SJSA1 (cell line): ENCODE results near the gene PAM16. TPM values are rescaled to one million over a fixed set of nuclear protein-coding genes. Genes with fewer than 3 reads are reported as not detected.

Experiments
- DNase-seq, 2 experiments: peaks; one replicate each; pipeline ENCODE4 v3.0.0-alpha.2; 2015 to 2020; ENCODE audit warnings: low spot score in 2 of 2, low read depth in 1 of 2
- H3K27ac ChIP-seq: fragments of 250-450 bp; sonication (Bioruptor Pico); 2 replicates; pipeline ENCODE4 v1.5.1; 2020; ENCODE audit warnings: mild to moderate bottlenecking, moderate library complexity
- H3K27me3 ChIP-seq: fragments of 250-450 bp; sonication (Bioruptor Pico); replicated peaks from 2 replicates; pipeline ENCODE4 v1.5.1; 2020; ENCODE audit warnings: mild to moderate bottlenecking, moderate library complexity
- H3K36me3 ChIP-seq: fragments of 250-450 bp; sonication (Bioruptor Pico); 2 replicates; pipeline ENCODE4 v1.5.1; 2020; ENCODE audit warnings: mild to moderate bottlenecking
- H3K4me1 ChIP-seq: fragments of 250-450 bp; sonication (Bioruptor Pico); replicated peaks from 2 replicates; pipeline ENCODE4 v1.6.1; 2021; ENCODE audit warnings: mild to moderate bottlenecking
- H3K4me3 ChIP-seq: fragments of 250-450 bp; sonication (Bioruptor Pico); 2 replicates; pipeline ENCODE4 v1.5.1; 2020; ENCODE audit warnings: mild to moderate bottlenecking
- H3K9me3 ChIP-seq: fragments of 250-450 bp; sonication (Bioruptor Pico); replicated peaks from 2 replicates; pipeline ENCODE4 v1.5.1; 2020; ENCODE audit warnings: mild to moderate bottlenecking
- total RNA-seq: library from RNA; depleted of rRNA; stranded (reverse); fragments of >200 nt; shearing (Covaris generic); gene quantifications from 2 replicates; pipeline ENCODE4 v1.2.3, GENCODE V29; 2014

Gene PAM16
- total RNA-seq, 1 experiment from 2014 or later, result 86.4 TPM

- Histone ChIP-seq H3K27me3 (no peaks in the 10 kb centered on the region), H3K4me3 (no peak overlapping the region), H3K9me3 (no peaks in the 10 kb centered on the region), H3K27ac (peak overlapping the region; percentile 60), H3K36me3 (peaks cover 13% of the 10 kb centered on the region), H3K4me1 (peaks cover 63% of the 10 kb centered on the region)
- DNase-seq, result peak; percentile 89 to 94
Observed at GRCh38 chr16:4370570-4371356, 19.6 kb upstream of the PAM16 start.

- H3K4me1 ChIP-seq, result peaks cover 57% of the 10 kb centered on the region
- no peak overlapping the region for H3K4me3 ChIP-seq
- no peaks in the 10 kb centered on the region for H3K9me3 ChIP-seq
- H3K36me3 ChIP-seq, result peaks cover 7% of the 10 kb centered on the region
- no peaks in the 10 kb centered on the region for H3K27me3 ChIP-seq
- DNase-seq, result no peak
- peak overlapping the region; percentile 60 for H3K27ac ChIP-seq
Observed at GRCh38 chr16:4370151-4370550, 19.0 kb upstream of the PAM16 start.

GRCh38 chr16:4369007-4369733 is 18.0 kb upstream of the PAM16 start:
- no peak for DNase-seq
- H3K27ac ChIP-seq, result no peak overlapping the region

GRCh38 chr16:4367393-4367856 is 16.3 kb upstream of the PAM16 start:
- Histone ChIP-seq H3K4me1 (peaks cover 30% of the 10 kb centered on the region), H3K4me3 (no peak overlapping the region), H3K27me3 (no peaks in the 10 kb centered on the region), H3K9me3 (no peaks in the 10 kb centered on the region), H3K36me3 (no peaks in the 10 kb centered on the region; the same call in 1 of the 2 replicates), H3K27ac (no peak overlapping the region)
- DNase-seq, result no peak

More at GRCh38 chr16:4369007-4369733, 18.0 kb upstream of the PAM16 start:
- no peaks in the 10 kb centered on the region for H3K27me3 ChIP-seq
- no peak overlapping the region for H3K4me3 ChIP-seq
- peaks cover 47% of the 10 kb centered on the region for H3K4me1 ChIP-seq
- no peaks in the 10 kb centered on the region; the same call in 1 of the 2 replicates for H3K36me3 ChIP-seq
- no peaks in the 10 kb centered on the region for H3K9me3 ChIP-seq

- Histone ChIP-seq H3K9me3 (no peaks in the 10 kb centered on the region), H3K36me3 (peaks cover 11% of the 10 kb centered on the region), H3K4me1 (peaks cover 20% of the 10 kb centered on the region)
Observed at GRCh38 chr16:4366016-4366415, 14.9 kb upstream of the PAM16 start.

GRCh38 chr16:4365615-4366014 is 14.5 kb upstream of the PAM16 start:
- H3K27me3 ChIP-seq, result no peaks in the 10 kb centered on the region
- no peak overlapping the region for H3K4me3 ChIP-seq
- peaks cover 11% of the 10 kb centered on the region for H3K36me3 ChIP-seq
- DNase-seq, result no peak
- H3K4me1 ChIP-seq, result peaks cover 16% of the 10 kb centered on the region
- no peaks in the 10 kb centered on the region for H3K9me3 ChIP-seq
- no peak overlapping the region for H3K27ac ChIP-seq

More at GRCh38 chr16:4366016-4366415, 14.9 kb upstream of the PAM16 start:
- no peak for DNase-seq
- no peaks in the 10 kb centered on the region for H3K27me3 ChIP-seq
- no peak overlapping the region for H3K27ac ChIP-seq
- no peak overlapping the region for H3K4me3 ChIP-seq

GRCh38 chr16:4365014-4365406 is 13.9 kb upstream of the PAM16 start:
- H3K27me3 ChIP-seq, result no peaks in the 10 kb centered on the region
- H3K4me1 ChIP-seq, result peaks cover 10% of the 10 kb centered on the region
- H3K36me3 ChIP-seq, result peaks cover 11% of the 10 kb centered on the region
- H3K9me3 ChIP-seq, result no peaks in the 10 kb centered on the region
- H3K4me3 ChIP-seq, result no peak overlapping the region
- DNase-seq, result no peak
- H3K27ac ChIP-seq, result no peak overlapping the region

GRCh38 chr16:4364196-4365013 is 13.3 kb upstream of the PAM16 start:
- H3K4me3 ChIP-seq, result no peak overlapping the region
- peaks cover 8% of the 10 kb centered on the region for H3K4me1 ChIP-seq
- H3K36me3 ChIP-seq, result peaks cover 12% of the 10 kb centered on the region
- DNase-seq, result no peak
- no peak overlapping the region for H3K27ac ChIP-seq
- no peaks in the 10 kb centered on the region for H3K9me3 ChIP-seq
- H3K27me3 ChIP-seq, result no peaks in the 10 kb centered on the region

- peaks cover 4% of the 10 kb centered on the region; the same call in 1 of the 2 replicates for H3K4me1 ChIP-seq
- no peaks in the 10 kb centered on the region for H3K27me3 ChIP-seq
- no peak for DNase-seq
- no peaks in the 10 kb centered on the region for H3K9me3 ChIP-seq
- H3K36me3 ChIP-seq, result peaks cover 18% of the 10 kb centered on the region
- no peak overlapping the region for H3K27ac ChIP-seq
- H3K4me3 ChIP-seq, result no peak overlapping the region
Observed at GRCh38 chr16:4362476-4363135, 11.5 kb upstream of the PAM16 start.

- no peak for DNase-seq
- H3K9me3 ChIP-seq, result no peaks in the 10 kb centered on the region
- peaks cover 18% of the 10 kb centered on the region for H3K36me3 ChIP-seq
- H3K4me3 ChIP-seq, result no peak overlapping the region
- H3K4me1 ChIP-seq, result peaks cover 4% of the 10 kb centered on the region; the same call in 1 of the 2 replicates
- no peak overlapping the region for H3K27ac ChIP-seq
- no peaks in the 10 kb centered on the region for H3K27me3 ChIP-seq
Observed at GRCh38 chr16:4361944-4362311, 10.8 kb upstream of the PAM16 start.

- no peak overlapping the region for H3K4me3 ChIP-seq
- H3K27ac ChIP-seq, result no peak overlapping the region
- peaks cover 4% of the 10 kb centered on the region; the same call in 1 of the 2 replicates for H3K4me1 ChIP-seq
- H3K9me3 ChIP-seq, result no peaks in the 10 kb centered on the region
- DNase-seq, result no peak
- H3K27me3 ChIP-seq, result no peaks in the 10 kb centered on the region
- H3K36me3 ChIP-seq, result peaks cover 18% of the 10 kb centered on the region
Observed at GRCh38 chr16:4361033-4361943, 10.2 kb upstream of the PAM16 start.

GRCh38 chr16:4360538-4361021 is 9.5 kb upstream of the PAM16 start:
- Histone ChIP-seq H3K4me3 (no peak overlapping the region), H3K4me1 (peaks cover 4% of the 10 kb centered on the region; the same call in 1 of the 2 replicates), H3K27ac (no peak overlapping the region), H3K36me3 (peaks cover 18% of the 10 kb centered on the region), H3K9me3 (no peaks in the 10 kb centered on the region), H3K27me3 (no peaks in the 10 kb centered on the region)
- no peak for DNase-seq
